Left lung (tissue), 10 donors: ENCODE results near the gene CD3D. TPM values are rescaled to one million over a fixed set of nuclear protein-coding genes. Genes with fewer than 3 reads are reported as not detected.

Experiments used
- ATAC-seq: fragments of 200-7000 bp; cut with Tn5 transposase; one replicate; pipeline ENCODE4 v1.9.1; 2020; ENCODE audit warnings: moderate library complexity
- DNase-seq, 4 donors: peaks; one replicate each; pipeline ENCODE4 v3.0.0-alpha.2; 2013 to 2020
- H3K27ac ChIP-seq, 2 donors: fragments of 200-600 bp; sonication (generic) in 1 of 2; one replicate each; pipeline versions ENCODE4 v1.5.0 to v1.8.0; 2020 to 2021
- H3K27me3 ChIP-seq, 2 donors: fragments of 200-600 bp; sonication (generic) in 1 of 2; one replicate each; pipeline versions ENCODE4 v1.5.0 to v1.8.0; 2020 to 2021
- H3K36me3 ChIP-seq, 2 donors: fragments of 200-600 bp; sonication (generic) in 1 of 2; one replicate each; pipeline versions ENCODE4 v1.5.0 to v1.8.0; 2020 to 2021
- H3K4me1 ChIP-seq, 2 donors: fragments of 200-600 bp; one replicate each; pipeline ENCODE4 v1.8.0; 2021
- H3K4me3 ChIP-seq, 2 donors: fragments of 200-600 bp; sonication (generic) in 1 of 2; one replicate each; pipeline versions ENCODE4 v1.5.0 to v1.8.0; 2020 to 2021; ENCODE audit warnings: mild to moderate bottlenecking in 1 of 2
- H3K9me3 ChIP-seq, 2 donors: fragments of 200-600 bp; sonication (generic) in 1 of 2; one replicate each; pipeline versions ENCODE4 v1.5.0 to v1.8.0; 2020 to 2021
- intact Hi-C, 2 donors: fragments of 100-400 bp; cut with DNase I; formaldehyde crosslinking; loops; one replicate each; pipeline versions ENCODE4 v1.11.2 to v1.14.2; 2022
- polyA plus RNA-seq, 6 donors: library from polyadenylated mRNA; unstranded; fragments of 120-200 nt; gene quantifications; one replicate each; pipeline ENCODE4 v1.2.1, GENCODE V29; 2013; ENCODE audit not compliant: insufficient read length in 6 of 6
- total RNA-seq, 2 donors: library from RNA; stranded (reverse); fragmentation: NEBNext Ultra II Directional; extraction: Animal tissue kit (Norgen Biotek cat#: 25700); gene quantifications; one replicate each; pipeline ENCODE4 v1.2.1, GENCODE V29; 2021
- TF ChIP-seq, protein P1 (sequence below), 2 donors: fragments of 200-600 bp; sonication (generic) in 1 of 2; IDR thresholded peaks; one replicate each; pipeline versions ENCODE4 v1.5.0 to v1.8.0; 2021; ENCODE audit warnings: antibody characterized with exemption in 2 of 2
- donor health status: DM: no; HTN: yes; CAD: no.
- donor health status: DM: no; HTN: no; CAD: no.

Gene CD3D
- total and polyA plus RNA-seq, 8 donors = 0.54 to 7.0 (median 1.5) TPM

- ATAC-seq (no peak), DNase-seq (no peak)
- H3K27ac ChIP-seq = no peak overlapping the region
- no peak overlapping the region for H3K4me3 ChIP-seq
- no peaks in the 10 kb centered on the region for H3K27me3 ChIP-seq
- H3K36me3 ChIP-seq = no peaks in the 10 kb centered on the region
- no peaks in the 10 kb centered on the region for H3K4me1 ChIP-seq
- TF ChIP-seq, protein P1, sequence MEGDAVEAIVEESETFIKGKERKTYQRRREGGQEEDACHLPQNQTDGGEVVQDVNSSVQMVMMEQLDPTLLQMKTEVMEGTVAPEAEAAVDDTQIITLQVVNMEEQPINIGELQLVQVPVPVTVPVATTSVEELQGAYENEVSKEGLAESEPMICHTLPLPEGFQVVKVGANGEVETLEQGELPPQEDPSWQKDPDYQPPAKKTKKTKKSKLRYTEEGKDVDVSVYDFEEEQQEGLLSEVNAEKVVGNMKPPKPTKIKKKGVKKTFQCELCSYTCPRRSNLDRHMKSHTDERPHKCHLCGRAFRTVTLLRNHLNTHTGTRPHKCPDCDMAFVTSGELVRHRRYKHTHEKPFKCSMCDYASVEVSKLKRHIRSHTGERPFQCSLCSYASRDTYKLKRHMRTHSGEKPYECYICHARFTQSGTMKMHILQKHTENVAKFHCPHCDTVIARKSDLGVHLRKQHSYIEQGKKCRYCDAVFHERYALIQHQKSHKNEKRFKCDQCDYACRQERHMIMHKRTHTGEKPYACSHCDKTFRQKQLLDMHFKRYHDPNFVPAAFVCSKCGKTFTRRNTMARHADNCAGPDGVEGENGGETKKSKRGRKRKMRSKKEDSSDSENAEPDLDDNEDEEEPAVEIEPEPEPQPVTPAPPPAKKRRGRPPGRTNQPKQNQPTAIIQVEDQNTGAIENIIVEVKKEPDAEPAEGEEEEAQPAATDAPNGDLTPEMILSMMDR (IDR thresholded peaks at IDR 0.05) = no peak
- intact Hi-C loops = no loop called here
- H3K9me3 ChIP-seq = no peaks in the 10 kb centered on the region
These were observed 53.1 kb downstream of the CD3D start for GRCh38 chr11:118289401-118289800.

Other genes starting within 250 kb of the CD3D start
- 1 to 10 TPM; 2.2 to 4.7 TPM for gene SCN4B, start 189.9 kb downstream of the CD3D start, total RNA-seq
- 10 to 100 TPM in 1 of 6 donors, 1 to 10 TPM in 5; 7.4 to 10.1 (median 7.5) TPM for gene SCN4B, start 189.9 kb downstream of the CD3D start, polyA plus RNA-seq
- gene SCN2B, start 166.1 kb downstream of the CD3D start, total RNA-seq = 1 to 10 TPM; 1.0 to 4.1 TPM
- 1 to 10 TPM; 4.6 to 5.9 (median 4.9) TPM for gene SCN2B, start 166.1 kb downstream of the CD3D start, polyA plus RNA-seq
- 10 to 100 TPM; 20.4 to 47.2 TPM for gene JAML, start 117.7 kb downstream of the CD3D start, total RNA-seq
- gene JAML, start 117.7 kb downstream of the CD3D start, polyA plus RNA-seq = 1 to 10 TPM; 3.7 to 8.5 (median 6.4) TPM
- 10 to 100 TPM; 13.2 to 16.3 TPM for gene MPZL3, start 90.3 kb downstream of the CD3D start, total RNA-seq
- gene MPZL3, start 90.3 kb downstream of the CD3D start, polyA plus RNA-seq = 1 to 10 TPM; 5.2 to 8.8 (median 6.3) TPM
- gene MPZL2, start 78.4 kb downstream of the CD3D start, total RNA-seq = 100 to 1,000 TPM; 111 to 117 TPM
- 10 to 100 TPM; 52.0 to 89.4 (median 66.6) TPM for gene MPZL2, start 78.4 kb downstream of the CD3D start, polyA plus RNA-seq
- 10 to 100 TPM in 1 of 2 donors, 1 to 10 TPM in 1; 3.6 to 10.5 TPM for gene CD3E, start 38.0 kb downstream of the CD3D start, total RNA-seq
- 1 to 10 TPM in 5 of 6 donors, under 1 TPM in 1; 0.95 to 3.3 (median 1.7) TPM for gene CD3E, start 38.0 kb downstream of the CD3D start, polyA plus RNA-seq
- 1 to 10 TPM in 1 of 2 donors, under 1 TPM in 1; 0.85 to 3.8 TPM for gene CD3G, start 1.6 kb upstream of the CD3D start, total RNA-seq
- 1 to 10 TPM in 3 of 6 donors, under 1 TPM in 3; 0.43 to 1.3 (median 0.99) TPM for gene CD3G, start 1.6 kb upstream of the CD3D start, polyA plus RNA-seq
- gene UBE4A, start 16.9 kb upstream of the CD3D start, total RNA-seq = 10 to 100 TPM; 40.8 to 45.3 TPM
- gene UBE4A, start 16.9 kb upstream of the CD3D start, polyA plus RNA-seq = 10 to 100 TPM; 40.3 to 47.7 (median 44.0) TPM
- 100 to 1,000 TPM; 151 to 155 TPM for gene ATP5MG, start 58.9 kb upstream of the CD3D start, total RNA-seq
- gene ATP5MG, start 58.9 kb upstream of the CD3D start, polyA plus RNA-seq = 100 to 1,000 TPM; 369 to 408 (median 392) TPM
- gene KMT2A, start 93.8 kb upstream of the CD3D start, total RNA-seq = 10 to 100 TPM; 45.8 to 52.9 TPM
- gene KMT2A, start 93.8 kb upstream of the CD3D start, polyA plus RNA-seq = 10 to 100 TPM; 52.5 to 61.7 (median 55.2) TPM
- gene TTC36, start 184.8 kb upstream of the CD3D start, total RNA-seq = under 1 TPM in 1 of 2 donors, not detected in 1; 0.82 TPM
- 1 to 10 TPM in 2 of 6 donors, under 1 TPM in 4; 0.73 to 1.3 (median 0.87) TPM for gene TTC36, start 184.8 kb upstream of the CD3D start, polyA plus RNA-seq
- 10 to 100 TPM; 15.4 to 33.2 TPM for gene TMEM25, start 188.5 kb upstream of the CD3D start, total RNA-seq
- 10 to 100 TPM; 20.0 to 25.8 (median 22.7) TPM for gene TMEM25, start 188.5 kb upstream of the CD3D start, polyA plus RNA-seq
- gene IFT46, start 223.2 kb upstream of the CD3D start, total RNA-seq = 10 to 100 TPM; 15.6 to 19.1 TPM
- gene IFT46, start 223.2 kb upstream of the CD3D start, polyA plus RNA-seq = 10 to 100 TPM; 39.2 to 48.3 (median 44.6) TPM
- 100 to 1,000 TPM; 141 to 163 TPM for gene ARCN1, start 229.7 kb upstream of the CD3D start, total RNA-seq
- gene ARCN1, start 229.7 kb upstream of the CD3D start, polyA plus RNA-seq = 100 to 1,000 TPM; 150 to 171 (median 168) TPM